OCI-M2 (cell line): Measurements from ENCODE around the gene IL17RC.

Source experiments
- DNase-seq: peaks from one replicate; lab custom pipeline; 2025; ENCODE audit not compliant: unreplicated experiment; lab: John Stamatoyannopoulos, UW

The IL17RC gene

GRCh38 chr3:9942934-9943690 is 26.2 kb downstream of the IL17RC start:
- no peak for DNase-seq

GRCh38 chr3:9944271-9944670 is 27.4 kb downstream of the IL17RC start:
- DNase-seq: no peak

GRCh38 chr3:9945358-9945757 is 28.5 kb downstream of the IL17RC start:
- DNase-seq: no peak

- no peak for DNase-seq
Measured at GRCh38 chr3:9946112-9947024, 29.5 kb downstream of the IL17RC start.

GRCh38 chr3:9947025-9947995 is 30.4 kb downstream of the IL17RC start:
- DNase-seq: no peak

GRCh38 chr3:9948586-9948985 is 31.7 kb downstream of the IL17RC start:
- DNase-seq: no peak

- no peak for DNase-seq
Measured at GRCh38 chr3:9949115-9949514, 32.2 kb downstream of the IL17RC start.

GRCh38 chr3:9949626-9950025 is 32.7 kb downstream of the IL17RC start:
- no peak for DNase-seq

GRCh38 chr3:9951126-9951525 is 34.2 kb downstream of the IL17RC start:
- no peak for DNase-seq

- DNase-seq: no peak
Measured at GRCh38 chr3:9951598-9951961, 34.7 kb downstream of the IL17RC start.

GRCh38 chr3:9951962-9952805 is 35.3 kb downstream of the IL17RC start, which contains the start of gene PRRT3:
PRRT3 (minus strand) TSS chr3:9952408; CDS start chr3:9950115, 2,293 bp downstream.
- DNase-seq: no peak

GRCh38 chr3:9955067-9955502 is 38.2 kb downstream of the IL17RC start:
- no peak for DNase-seq

GRCh38 chr3:9955611-9956352 is 38.9 kb downstream of the IL17RC start:
- DNase-seq: no peak

GRCh38 chr3:9957214-9957613 is 40.3 kb downstream of the IL17RC start:
- DNase-seq: no peak

- DNase-seq: no peak
Measured at GRCh38 chr3:9965200-9965875, 48.4 kb downstream of the IL17RC start.

- DNase-seq: no peak
Measured at GRCh38 chr3:9966841-9967240, 49.9 kb downstream of the IL17RC start.

GRCh38 chr3:9969632-9970019 is 52.7 kb downstream of the IL17RC start:
- DNase-seq: no peak

- DNase-seq: no peak
Measured at GRCh38 chr3:9970020-9970652, 53.2 kb downstream of the IL17RC start.
